ENCODE data around the gene ATP6V0B. TPM values are rescaled to one million over a fixed set of nuclear protein-coding genes. Genes with fewer than 3 reads are reported as not detected.

Gene ATP6V0B
- total and polyA plus RNA-seq, 3 donors from 2014 or later, result 102 to 222 (median 173) TPM

- TF ChIP-seq CTCF (IDR thresholded peaks at IDR 0.05) (no peak), POLR2A (IDR thresholded peaks at IDR 0.05) (no peak)
- DNase-seq, result no peak
- Histone ChIP-seq H3K9me3 (no peaks in the 10 kb centered on the region), H3K27me3 (no peaks in the 10 kb centered on the region), H3K36me3 (ENCODE audit: low read depth, missing control alignments) (no peaks in the 10 kb centered on the region), H3K4me3 (no peak overlapping the region), H3K4me1 (peaks cover under 1% of the 10 kb centered on the region), H3K27ac (no peak overlapping the region)
- intact Hi-C loops (cut with DNase I; ENCODE audit: low total_unique reads), result no loop called here
- 92 to 93% methylated on average over 2 to 3 of the region's 3 CpGs for WGBS, 2 donors
These were observed 9.4 kb upstream of the ATP6V0B start for GRCh38 chr1:43965316-43965715.

- Histone ChIP-seq H3K36me3 (ENCODE audit: low read depth, missing control alignments) (no peaks in the 10 kb centered on the region), H3K4me3 (no peak overlapping the region), H3K4me1 (peaks cover 8% of the 10 kb centered on the region), H3K9me3 (no peaks in the 10 kb centered on the region), H3K27me3 (no peaks in the 10 kb centered on the region), H3K27ac (no peak overlapping the region)
- TF ChIP-seq POLR2A (IDR thresholded peaks at IDR 0.05) (no peak), CTCF (IDR thresholded peaks at IDR 0.05) (no peak)
- peak; percentile 56 for DNase-seq
- 71 to 75% methylated on average over 6 of the region's 6 CpGs for WGBS, 2 donors
- intact Hi-C loops (cut with DNase I; ENCODE audit: low total_unique reads), result no loop called here
These were observed 6.3 kb upstream of the ATP6V0B start for GRCh38 chr1:43968348-43968948.

- H3K9me3 ChIP-seq, result no peaks in the 10 kb centered on the region
- DNase-seq, result no peak
- TF ChIP-seq POLR2A (IDR thresholded peaks at IDR 0.05) (no peak), CTCF (IDR thresholded peaks at IDR 0.05) (no peak)
- no peaks in the 10 kb centered on the region for H3K36me3 ChIP-seq (ENCODE audit: low read depth, missing control alignments)
- no peaks in the 10 kb centered on the region for H3K27me3 ChIP-seq
- peak overlapping the region; percentile 75 for H3K4me3 ChIP-seq
- H3K27ac ChIP-seq, result no peak overlapping the region
- WGBS, 2 donors, result 29 to 32% methylated on average over 7 of the region's 7 CpGs
- intact Hi-C loops (cut with DNase I; ENCODE audit: low total_unique reads), result no loop called here
- peaks cover 13% of the 10 kb centered on the region for H3K4me1 ChIP-seq
These were observed 5.4 kb upstream of the ATP6V0B start for GRCh38 chr1:43969416-43969745.

GRCh38 chr1:43969746-43970466 lies 4.9 kb upstream of the ATP6V0B start, which contains the start of gene DPH2:
Gene DPH2 (plus strand): TSS chr1:43970010. CDS start chr1:43970176, 166 bp downstream.
- TF ChIP-seq CTCF (IDR thresholded peaks at IDR 0.05) (peak in 2 of 3 experiments; percentile 12 to 23), POLR2A (IDR thresholded peaks at IDR 0.05) (no peak)
- DNase-seq, result peak; percentile 99
- Histone ChIP-seq H3K9me3 (no peaks in the 10 kb centered on the region), H3K4me1 (peaks cover 13% of the 10 kb centered on the region), H3K36me3 (ENCODE audit: low read depth, missing control alignments) (no peaks in the 10 kb centered on the region), H3K27me3 (no peaks in the 10 kb centered on the region), H3K4me3 (peak within 1 kb of the TSS; percentile 75), H3K27ac (no peak within 1 kb of the TSS)
- intact Hi-C loops (cut with DNase I; ENCODE audit: low total_unique reads), result no loop called here
- WGBS, 2 donors, result 0 to 1% methylated on average over 18 to 47 of the region's 47 CpGs

Data from testis (tissue), 3 donors.